NCI-H82 treated with DMSO at 0.1 percent for 48 hours (cell line): Measurements from ENCODE around the gene C12orf75.
"Not testable (repeated sequence)": the region's sequence is repeated elsewhere in the genome, so short reads cannot be mapped to it uniquely, and the experiment has no call there.

Source experiments
- DNase-seq: peaks from one replicate; lab custom pipeline; 2025; ENCODE audit not compliant: unreplicated experiment; lab: John Stamatoyannopoulos, UW

Gene C12orf75

GRCh38 chr12:105309384-105309783, 21.1 kb upstream of the C12orf75 start:
- not testable (repeated sequence) for DNase-seq

GRCh38 chr12:105310476-105311085, 19.9 kb upstream of the C12orf75 start:
- not testable (repeated sequence) for DNase-seq

GRCh38 chr12:105311936-105312335, 18.6 kb upstream of the C12orf75 start:
- not testable (repeated sequence) for DNase-seq

- not testable (repeated sequence) for DNase-seq
Measured at GRCh38 chr12:105313755-105314154, 16.7 kb upstream of the C12orf75 start.

GRCh38 chr12:105315130-105315529, 15.4 kb upstream of the C12orf75 start:
- DNase-seq: no peak

- no peak for DNase-seq
Measured at GRCh38 chr12:105315726-105316125, 14.8 kb upstream of the C12orf75 start.

- no peak for DNase-seq
Measured at GRCh38 chr12:105316931-105317852, 13.3 kb upstream of the C12orf75 start.

GRCh38 chr12:105317942-105318621, 12.4 kb upstream of the C12orf75 start:
- DNase-seq: no peak

GRCh38 chr12:105318651-105319483, 11.6 kb upstream of the C12orf75 start:
- DNase-seq: no peak

GRCh38 chr12:105319691-105320209, 10.7 kb upstream of the C12orf75 start:
- no peak for DNase-seq

GRCh38 chr12:105321125-105321524, 9.4 kb upstream of the C12orf75 start:
- DNase-seq: no peak

- no peak for DNase-seq
Measured at GRCh38 chr12:105322070-105322469, 8.4 kb upstream of the C12orf75 start.

GRCh38 chr12:105324704-105325103, 5.8 kb upstream of the C12orf75 start:
- no peak for DNase-seq

- no peak for DNase-seq
Measured at GRCh38 chr12:105325117-105325516, 5.4 kb upstream of the C12orf75 start.

- DNase-seq: no peak
Measured at GRCh38 chr12:105329926-105330282, 587 bp upstream of the C12orf75 start.

- no peak for DNase-seq
Measured at GRCh38 chr12:105330931-105331804, 677 bp downstream of the C12orf75 start.

- DNase-seq: no peak
Measured at GRCh38 chr12:105331805-105332251, 1.3 kb downstream of the C12orf75 start.

- DNase-seq: not testable (repeated sequence)
Measured at GRCh38 chr12:105332286-105332685, 1.8 kb downstream of the C12orf75 start.

- DNase-seq: no peak
Measured at GRCh38 chr12:105332925-105333324, 2.4 kb downstream of the C12orf75 start.

- DNase-seq: no peak
Measured at GRCh38 chr12:105334001-105334400, 3.5 kb downstream of the C12orf75 start.
